Astrocyte of the spinal cord (primary cell): ENCODE results near the gene TMC4.
"Not testable (repeated sequence)": the region's sequence is repeated elsewhere in the genome, so short reads cannot be mapped to it uniquely, and the experiment has no call there.

Source experiments
- DNase-seq: peaks from one replicate; pipeline ENCODE4 v3.0.0; 2011; ENCODE audit warnings: low read depth, low spot score
- H3K4me3 ChIP-seq: 2 replicates; pipeline ENCODE4 v1.5.1; 2011; ENCODE audit warnings: low read depth, mild to moderate bottlenecking, low read length, moderate library complexity
- CTCF ChIP-seq: IDR thresholded peaks from 2 replicates; pipeline ENCODE4 v1.5.1; 2012; ENCODE audit warnings: low read depth, mild to moderate bottlenecking, low read length, inconsistent platforms
- in situ Hi-C: cut with HindIII; loops from 2 replicates; pipeline ENCODE4 v1.10.0; 2017; ENCODE audit warnings: low sequenced_read_pairs

The TMC4 gene

GRCh38 chr19:54172471-54173358, at the start of gene TMC4:
Gene TMC4 (minus strand): TSS chr19:54173160. CDS start chr19:54173117, 43 bp downstream.
- in situ Hi-C loops: no loop called here
- no peak for TF ChIP-seq CTCF
- DNase-seq: no peak
- no peak within 1 kb of the TSS for H3K4me3 ChIP-seq

DNA sequence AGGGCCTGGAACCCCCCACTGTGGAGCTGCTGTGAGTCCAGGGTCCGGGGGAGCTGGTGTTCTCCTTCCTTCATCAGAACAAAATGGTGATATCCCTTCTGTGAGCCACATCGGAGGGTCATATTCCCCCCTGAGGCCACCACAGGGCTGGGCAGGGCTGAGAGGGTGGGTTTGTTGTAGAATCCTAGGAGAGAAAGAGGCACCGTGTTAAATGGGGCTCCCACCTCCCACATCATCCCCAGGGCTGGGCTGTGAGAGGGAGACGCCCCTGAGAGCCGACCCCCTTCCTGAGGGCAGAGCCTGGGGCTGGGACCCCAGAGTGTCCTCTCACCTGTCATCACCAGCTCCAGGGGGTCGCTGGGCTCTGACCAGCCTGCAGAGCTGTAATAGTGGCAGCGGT, 49.0 kb upstream of the TMC4 start:
- in situ Hi-C loops, H3K4me3 ChIP-seq, DNase-seq: not testable (repeated sequence)

- in situ Hi-C loops, H3K4me3 ChIP-seq, DNase-seq: not testable (repeated sequence)
Measured at GRCh38 chr19:54219702-54220101, 46.7 kb upstream of the TMC4 start.

GRCh38 chr19:54218960-54219661, 46.2 kb upstream of the TMC4 start:
- no peak overlapping the region for H3K4me3 ChIP-seq
- in situ Hi-C loops: no loop called here
- DNase-seq: no peak
- no peak for TF ChIP-seq CTCF

DNA sequence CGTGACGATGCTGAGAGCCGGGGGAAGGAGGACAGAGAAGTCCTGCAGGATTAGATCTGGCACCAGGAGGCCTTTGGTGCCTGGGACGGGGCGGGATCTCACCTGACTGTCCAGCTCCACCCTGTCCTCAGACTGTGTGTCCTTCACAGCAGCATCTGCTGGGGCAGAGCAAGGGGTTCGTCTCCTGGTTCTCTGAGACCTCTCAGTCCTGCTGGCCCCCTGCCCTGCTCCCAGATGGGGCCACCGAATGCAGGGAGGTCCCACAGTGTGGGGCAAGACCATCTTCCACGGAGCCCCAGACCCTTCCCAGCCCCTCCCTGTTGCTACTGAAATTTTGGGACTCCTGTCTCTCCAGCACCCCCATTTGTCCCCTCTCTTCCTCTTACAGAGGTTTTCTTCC, 45.3 kb upstream of the TMC4 start:
- in situ Hi-C loops: no loop called here
- DNase-seq: no peak
- H3K4me3 ChIP-seq: no peak overlapping the region
- TF ChIP-seq CTCF: no peak

GRCh38 chr19:54217517-54218247, 44.7 kb upstream of the TMC4 start:
- H3K4me3 ChIP-seq, DNase-seq, in situ Hi-C loops: not testable (repeated sequence)

- no peak for TF ChIP-seq CTCF
- DNase-seq: no peak
- in situ Hi-C loops: no loop called here
- no peak overlapping the region for H3K4me3 ChIP-seq
Measured at GRCh38 chr19:54216869-54217268, 43.9 kb upstream of the TMC4 start.

DNA sequence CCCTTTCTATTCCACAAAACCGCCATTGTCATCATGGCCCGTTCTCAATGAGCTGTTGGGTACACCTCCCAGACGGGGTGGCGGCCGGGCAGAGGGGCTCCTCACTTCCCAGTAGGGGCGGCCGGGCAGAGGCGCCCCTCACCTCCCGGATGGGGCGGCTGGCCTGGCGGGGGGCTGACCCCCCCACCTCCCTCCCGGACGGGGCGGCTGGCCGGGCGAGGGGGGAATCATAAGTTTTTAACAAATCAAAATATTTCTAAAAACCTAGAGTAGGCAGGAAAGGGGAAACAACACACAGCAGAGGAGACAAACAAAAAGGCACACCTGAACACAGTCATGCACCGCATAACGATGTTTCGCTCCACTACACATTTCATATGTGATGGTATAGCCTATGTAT, 41.8 kb upstream of the TMC4 start:
- DNase-seq, H3K4me3 ChIP-seq, in situ Hi-C loops: not testable (repeated sequence)

DNA sequence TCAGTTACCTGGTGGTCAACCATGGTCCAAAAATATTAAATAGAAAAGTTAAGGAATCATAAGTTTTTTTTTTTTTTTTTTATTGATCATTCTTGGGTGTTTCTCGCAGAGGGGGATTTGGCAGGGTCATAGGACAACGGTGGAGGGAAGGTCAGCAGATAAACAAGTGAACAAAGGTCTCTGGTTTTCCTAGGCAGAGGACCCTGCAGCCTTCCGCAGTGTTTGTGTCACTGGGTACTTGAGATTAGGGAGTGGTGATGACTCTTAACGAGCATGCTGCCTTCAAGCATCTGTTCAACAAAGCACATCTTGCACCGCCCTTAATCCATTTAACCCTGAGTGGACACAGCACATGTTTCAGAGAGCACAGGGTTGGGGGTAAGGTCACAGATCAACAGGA, 41.3 kb upstream of the TMC4 start:
- DNase-seq, H3K4me3 ChIP-seq, in situ Hi-C loops: not testable (repeated sequence)
